Hepatic stellate cell (primary cell): Measurements from ENCODE around the gene GPATCH11.

Experiments
- DNase-seq: peaks from one replicate; pipeline ENCODE4 v3.0.0; 2011; ENCODE audit warnings: low spot score

Gene GPATCH11

DNA sequence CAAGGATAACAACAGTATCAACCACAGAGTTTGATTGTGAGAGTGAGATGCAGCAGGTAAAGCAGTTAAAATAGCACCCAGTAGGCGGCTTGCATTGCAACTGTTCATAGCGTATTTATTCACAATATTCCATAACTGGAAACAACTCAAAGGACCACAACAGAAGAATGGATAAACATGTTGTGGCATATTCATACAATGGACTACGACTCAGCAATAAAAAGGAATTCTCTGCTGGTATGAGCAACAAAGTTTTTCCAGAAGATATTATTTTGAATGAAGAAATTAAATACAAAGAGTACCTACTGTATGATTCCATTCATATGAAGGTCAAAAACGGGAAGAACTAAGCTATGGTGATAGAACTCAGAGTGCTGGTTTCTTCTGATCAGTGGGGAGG is 25.2 kb downstream of the GPATCH11 start:
- DNase-seq = no peak

DNA sequence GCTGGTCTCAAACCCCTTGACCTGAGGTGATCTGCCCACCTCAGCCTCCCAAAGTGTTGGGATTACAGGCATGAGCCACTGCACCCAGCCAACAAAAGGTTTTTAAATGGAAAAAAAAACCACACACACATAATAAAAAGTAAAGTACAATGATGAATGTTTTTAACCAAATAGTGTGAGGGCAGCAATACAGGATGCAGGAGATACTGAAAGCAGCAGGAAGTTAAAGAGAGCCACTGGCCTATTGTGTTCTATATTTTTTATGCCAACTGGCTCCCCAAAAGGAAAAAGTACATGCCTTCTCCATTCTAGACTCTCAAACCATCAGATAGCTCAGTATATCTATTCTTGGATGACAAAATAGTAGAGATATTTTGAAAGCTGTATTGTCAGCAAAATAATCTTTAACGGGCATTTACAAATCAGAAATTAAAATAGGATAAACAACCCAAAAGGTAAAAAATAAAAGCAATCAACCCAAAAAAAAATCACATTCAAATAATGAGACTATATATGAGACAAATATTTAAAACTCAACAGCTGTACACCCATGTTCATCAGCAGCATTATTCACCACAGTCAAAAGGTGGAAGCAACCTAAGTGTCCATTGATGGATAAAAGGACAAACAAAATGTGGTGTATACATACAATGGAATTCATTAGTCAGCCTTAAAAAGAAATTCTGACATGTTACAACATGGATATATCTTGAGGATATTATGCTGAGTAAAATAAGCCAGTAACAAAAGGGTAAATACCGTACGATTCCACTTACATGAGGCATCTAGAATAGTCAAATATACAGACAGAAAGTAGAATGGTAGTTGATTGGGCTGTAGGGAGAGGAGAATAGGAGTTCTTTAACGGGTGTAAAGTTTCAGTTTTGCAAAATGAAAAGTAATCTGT is 26.2 kb downstream of the GPATCH11 start:
- DNase-seq = no peak

- no peak for DNase-seq
These were observed 27.6 kb downstream of the GPATCH11 start for GRCh38 chr2:37111958-37112357.

DNA sequence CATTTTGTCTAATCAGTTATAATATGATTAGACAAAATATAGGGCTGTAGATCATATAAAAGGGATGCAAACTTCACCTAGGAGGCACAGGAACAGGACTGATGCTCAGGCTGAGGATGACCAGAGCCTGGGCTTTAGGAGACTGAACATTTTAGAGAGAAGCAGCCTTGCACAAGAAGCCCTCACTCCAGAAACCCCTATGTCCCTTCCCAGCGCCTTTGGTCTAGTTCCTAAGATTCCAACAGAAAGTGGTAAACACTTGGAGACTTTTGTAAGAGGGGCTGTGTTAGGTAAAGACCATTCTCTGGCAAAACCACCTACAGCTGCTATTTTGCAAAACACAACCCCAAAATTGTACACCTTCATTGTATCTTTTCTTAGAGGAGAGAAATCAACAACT is 33.2 kb downstream of the GPATCH11 start:
- DNase-seq = no peak

- DNase-seq = no peak
These were observed 34.8 kb downstream of the GPATCH11 start for GRCh38 chr2:37119157-37119556.

DNA sequence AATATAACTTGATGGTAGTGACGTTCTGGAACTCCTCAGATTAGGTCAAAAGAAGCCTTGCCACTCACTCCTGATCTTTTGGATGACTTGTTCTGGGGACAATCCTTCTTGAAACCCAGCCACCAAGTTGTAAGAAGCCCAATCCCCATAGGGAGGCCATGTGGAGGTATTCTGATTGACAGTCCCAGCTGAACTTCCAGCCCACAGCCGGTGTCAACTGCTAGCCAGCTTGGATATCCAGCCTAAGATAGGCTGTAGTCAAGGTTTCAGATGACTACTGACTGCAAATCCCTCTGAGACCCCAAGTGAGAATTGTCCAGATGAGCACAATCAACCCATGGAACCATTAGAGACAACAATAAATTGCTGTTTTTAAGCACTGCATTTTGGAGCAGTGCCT is 41.1 kb downstream of the GPATCH11 start:
- DNase-seq = no peak

- DNase-seq = no peak
These were observed 48.6 kb downstream of the GPATCH11 start for GRCh38 chr2:37132914-37133313.

- no peak for DNase-seq
These were observed 58.2 kb downstream of the GPATCH11 start for GRCh38 chr2:37142546-37142945.

GRCh38 chr2:37143974-37144373 is 59.7 kb downstream of the GPATCH11 start:
- no peak for DNase-seq

- DNase-seq = no peak
These were observed 61.7 kb downstream of the GPATCH11 start for GRCh38 chr2:37146062-37146461.

- no peak for DNase-seq
These were observed 64.0 kb downstream of the GPATCH11 start for GRCh38 chr2:37148325-37148724.
